ENCODE results near the gene HSPB1.

GRCh38 chr7:76352193-76352592 lies 49.7 kb downstream of the HSPB1 start:
- TF ChIP-seq, protein P1, sequence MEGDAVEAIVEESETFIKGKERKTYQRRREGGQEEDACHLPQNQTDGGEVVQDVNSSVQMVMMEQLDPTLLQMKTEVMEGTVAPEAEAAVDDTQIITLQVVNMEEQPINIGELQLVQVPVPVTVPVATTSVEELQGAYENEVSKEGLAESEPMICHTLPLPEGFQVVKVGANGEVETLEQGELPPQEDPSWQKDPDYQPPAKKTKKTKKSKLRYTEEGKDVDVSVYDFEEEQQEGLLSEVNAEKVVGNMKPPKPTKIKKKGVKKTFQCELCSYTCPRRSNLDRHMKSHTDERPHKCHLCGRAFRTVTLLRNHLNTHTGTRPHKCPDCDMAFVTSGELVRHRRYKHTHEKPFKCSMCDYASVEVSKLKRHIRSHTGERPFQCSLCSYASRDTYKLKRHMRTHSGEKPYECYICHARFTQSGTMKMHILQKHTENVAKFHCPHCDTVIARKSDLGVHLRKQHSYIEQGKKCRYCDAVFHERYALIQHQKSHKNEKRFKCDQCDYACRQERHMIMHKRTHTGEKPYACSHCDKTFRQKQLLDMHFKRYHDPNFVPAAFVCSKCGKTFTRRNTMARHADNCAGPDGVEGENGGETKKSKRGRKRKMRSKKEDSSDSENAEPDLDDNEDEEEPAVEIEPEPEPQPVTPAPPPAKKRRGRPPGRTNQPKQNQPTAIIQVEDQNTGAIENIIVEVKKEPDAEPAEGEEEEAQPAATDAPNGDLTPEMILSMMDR (IDR thresholded peaks at IDR 0.05): no peak
- no peak for TF ChIP-seq POLR2A (IDR thresholded peaks at IDR 0.05)

Measured in uterus (tissue), 2 donors.